Prostate gland (tissue), 2 donors: ENCODE data around the gene ZSCAN32. TPM values are rescaled to one million over a fixed set of nuclear protein-coding genes. Genes with fewer than 3 reads are reported as not detected.

Experiments used
- DNase-seq: peaks from one replicate; pipeline ENCODE4 v3.0.0-alpha.2; 2019; ENCODE audit warnings: low spot score
- H3K27ac ChIP-seq, 2 donors: fragments of 200-600 bp; sonication (generic); 2 replicates each; pipeline ENCODE4 v1.5.1; 2017 to 2019
- H3K27me3 ChIP-seq: fragments of 200-600 bp; sonication (generic); replicated peaks from 2 replicates; pipeline ENCODE4 v1.5.1; 2019; ENCODE audit not compliant: insufficient read depth
- H3K36me3 ChIP-seq, 2 donors: fragments of 200-600 bp; sonication (generic); 1 replicate in 1 of 2; 2 replicates in 1 of 2; pipeline versions ENCODE4 v1.5.1 to v1.8.1; 2017 to 2019
- H3K4me1 ChIP-seq: fragments of 200-600 bp; sonication (generic); replicated peaks from 2 replicates; pipeline ENCODE4 v1.5.1; 2019
- H3K4me3 ChIP-seq, 2 donors: fragments of 200-600 bp; sonication (generic); 2 replicates each; pipeline ENCODE4 v1.5.1; 2017 to 2019
- H3K9me3 ChIP-seq: fragments of 200-600 bp; sonication (generic); 2 replicates; pipeline ENCODE4 v1.5.1; 2017
- CTCF ChIP-seq, 4 experiments: fragments of 200-600 bp in 2 of 4; fragments of 450-650 bp in 2 of 4; sonication (generic) in 2 of 4; IDR thresholded peaks; 1 replicate in 3 of 4; 2 replicates in 1 of 4; pipeline ENCODE4 v1.5.1; 2016 to 2019; ENCODE audit warnings: antibody characterized with exemption in 4 of 4, mild to moderate bottlenecking in 2 of 4, moderate library complexity in 2 of 4
- POLR2A ChIP-seq: fragments of 450-650 bp; IDR thresholded peaks from one replicate; pipeline ENCODE4 v1.6.1; 2016; ENCODE audit warnings: antibody characterized with exemption, mild to moderate bottlenecking
- POLR2AphosphoS5 ChIP-seq: sonication (generic); formaldehyde crosslinking; IDR thresholded peaks from one replicate; pipeline ENCODE4 v1.6.1; 2017; ENCODE audit warnings: antibody characterized with exemption
- WGBS: methylation state at CpG from one replicate; pipeline ENCODE4 v1.1.5; 2018; 5-methylcytosine and 5-hydroxymethylcytosine counted together
- intact Hi-C: fragments of 100-400 bp; cut with DNase I; formaldehyde crosslinking; loops from one replicate; pipeline ENCODE4 v1.14.2; 2022
- total RNA-seq, 2 donors: library from RNA; depleted of rRNA; stranded (reverse); fragments of >200 nt; gene quantifications; one replicate each; pipeline ENCODE4 v1.1.0, GENCODE V29; 2016

ZSCAN32 gene
- total RNA-seq, 2 donors from 2014 or later, result 15.2 to 17.4 TPM

DNA sequence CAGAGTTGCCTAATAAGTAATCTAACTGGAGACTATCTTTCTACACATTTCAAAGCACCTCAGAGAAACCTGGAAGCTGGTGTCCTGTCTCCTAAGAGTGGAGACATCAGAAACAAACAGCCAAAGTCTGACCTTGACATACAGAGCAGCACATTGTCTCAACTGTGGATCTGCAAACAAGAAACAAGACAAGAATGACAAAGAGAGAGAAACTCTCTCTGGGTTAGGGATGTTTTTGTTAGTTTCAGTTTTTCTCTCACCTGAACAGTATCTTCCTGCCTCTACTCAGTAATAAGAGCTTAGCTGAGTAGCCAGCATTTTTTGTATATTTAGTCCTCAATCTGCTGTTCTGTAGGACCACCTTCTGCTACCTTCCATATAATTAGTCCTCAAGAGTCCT lies 33.6 kb upstream of the ZSCAN32 start:
- H3K27ac ChIP-seq, result no peak overlapping the region
- H3K9me3 ChIP-seq, result no peaks in the 10 kb centered on the region
- intact Hi-C loops, result no loop called here
- H3K36me3 ChIP-seq, result no peaks in the 10 kb centered on the region
- no peak for DNase-seq
- H3K4me3 ChIP-seq, result no peak overlapping the region
- H3K27me3 ChIP-seq, result no peaks in the 10 kb centered on the region
- H3K4me1 ChIP-seq, result no peaks in the 10 kb centered on the region
- TF ChIP-seq POLR2A (no peak), CTCF (IDR thresholded peaks at IDR 0.05) (no peak), POLR2AphosphoS5 (no peak)

GRCh38 chr16:3431779-3432219 lies 31.0 kb upstream of the ZSCAN32 start:
- Histone ChIP-seq H3K9me3 (no peaks in the 10 kb centered on the region), H3K27ac (no peak overlapping the region), H3K4me1 (no peaks in the 10 kb centered on the region), H3K4me3 (no peak overlapping the region), H3K27me3 (no peaks in the 10 kb centered on the region), H3K36me3 (no peaks in the 10 kb centered on the region)
- no peak for TF ChIP-seq POLR2A
- no peak for TF ChIP-seq POLR2AphosphoS5
- TF ChIP-seq CTCF (IDR thresholded peaks at IDR 0.05), result no peak
- DNase-seq, result no peak
- intact Hi-C loops, result no loop called here
- 68% methylated on average over 25 of the region's 26 CpGs for WGBS

GRCh38 chr16:3413730-3414379 lies 13.1 kb upstream of the ZSCAN32 start:
- 54% methylated on average over 28 of the region's 29 CpGs for WGBS
- DNase-seq, result no peak
- Histone ChIP-seq H3K9me3 (peaks cover 1% of the 10 kb centered on the region), H3K4me3 (no peak overlapping the region), H3K27ac (no peak overlapping the region), H3K4me1 (no peaks in the 10 kb centered on the region), H3K27me3 (no peaks in the 10 kb centered on the region), H3K36me3 (peaks cover 1% of the 10 kb centered on the region in 2 donors)
- intact Hi-C loops, result no loop called here
- TF ChIP-seq POLR2AphosphoS5 (no peak), POLR2A (no peak), CTCF (IDR thresholded peaks at IDR 0.05) (no peak)

DNA sequence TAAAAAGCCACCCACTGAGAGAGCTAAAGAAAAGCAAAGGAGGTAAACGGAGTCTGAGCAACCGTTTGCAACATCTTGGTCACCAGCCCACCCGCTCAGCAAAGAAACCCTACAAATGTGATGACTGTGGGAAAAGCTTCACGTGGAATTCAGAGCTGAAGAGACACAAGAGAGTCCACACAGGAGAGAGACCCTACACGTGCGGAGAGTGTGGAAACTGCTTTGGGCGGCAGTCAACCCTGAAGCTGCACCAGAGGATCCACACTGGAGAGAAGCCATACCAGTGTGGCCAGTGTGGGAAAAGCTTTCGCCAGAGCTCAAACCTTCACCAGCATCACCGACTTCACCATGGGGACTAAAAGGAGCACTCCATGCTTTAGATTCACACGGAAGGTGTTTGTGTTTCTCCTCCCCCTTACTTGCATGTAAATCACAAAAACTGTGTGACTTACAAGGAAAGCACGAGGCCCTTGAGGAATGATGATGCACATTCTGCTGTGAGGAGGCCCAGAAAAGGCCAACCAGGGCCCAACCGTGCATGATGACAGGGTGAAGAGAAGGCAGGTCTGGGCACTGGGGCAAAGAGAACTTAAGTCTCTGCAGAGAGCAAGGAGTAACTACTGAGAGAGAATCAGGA lies 7.9 kb upstream of the ZSCAN32 start:
- Histone ChIP-seq H3K4me1 (no peaks in the 10 kb centered on the region), H3K27ac (no peak overlapping the region), H3K27me3 (no peaks in the 10 kb centered on the region), H3K4me3 (no peak overlapping the region), H3K9me3 (peaks cover 12% of the 10 kb centered on the region), H3K36me3 (peaks cover 10 to 35% of the 10 kb centered on the region in 2 donors)
- 94% methylated on average over 12 of the region's 12 CpGs for WGBS
- TF ChIP-seq CTCF (IDR thresholded peaks at IDR 0.05) (no peak), POLR2A (no peak)
- no peak for DNase-seq
- intact Hi-C loops, result loop anchor here (10.0 kb wide), 1 partner anchor 104 kb away; the partner anchor contains the start of genes TIGD7 and ZNF75A
